H1 (cell line): ENCODE results near the gene MYCBPAP. TPM values are rescaled to one million over a fixed set of nuclear protein-coding genes. Genes with fewer than 3 reads are reported as not detected.

Experiments
- TBP ChIP-seq: IDR thresholded peaks from 2 replicates; pipeline ENCODE4 v1.6.1; 2011; ENCODE audit warnings: low read depth, low read length, improper control_type of control experiment
- TCF12 ChIP-seq: IDR thresholded peaks from 2 replicates; pipeline ENCODE4 v1.6.1; 2011; ENCODE audit warnings: low read depth, mild to moderate bottlenecking, low read length
- polyA plus RNA-seq, 7 experiments: library from polyadenylated mRNA; depleted of rRNA in 3 of 7; stranded (reverse) in 5 of 7; unstranded in 2 of 7; fragments of >200 nt in 5 of 7; fragments of 200-250 nt in 2 of 7; gene quantifications; 1 replicate in 5 of 7; 2 replicates in 1 of 7; 4 replicates in 1 of 7; pipeline versions ENCODE4 v1.2.1 to v1.2.3, GENCODE V29; 2011 to 2013; ENCODE audit warnings: missing spikeins in 2 of 7, mixed read lengths in 2 of 7
- total RNA-seq: library from RNA; stranded (reverse); fragmentation: NEBNext Ultra II Directional; extraction: Animal tissue kit (Norgen Biotek cat#: 25700); gene quantifications from 2 replicates; pipeline ENCODE4 v1.2.1, GENCODE V29; 2021
- TF ChIP-seq, protein P1 (sequence below): fragments of 300-600 bp; sonication (generic); IDR thresholded peaks from 2 replicates; pipeline ENCODE4 v1.7.1; 2012; ENCODE audit warnings: low read length, moderate library complexity, mild to moderate bottlenecking, inconsistent platforms; ENCODE audit not compliant: insufficient replicate concordance

MYCBPAP gene
- total and polyA plus RNA-seq, 2 of the 8 experiments (the other 6 are each of a cell fraction or from before 2014, with no cell fraction given) = 0.89 to 3.3 TPM

DNA sequence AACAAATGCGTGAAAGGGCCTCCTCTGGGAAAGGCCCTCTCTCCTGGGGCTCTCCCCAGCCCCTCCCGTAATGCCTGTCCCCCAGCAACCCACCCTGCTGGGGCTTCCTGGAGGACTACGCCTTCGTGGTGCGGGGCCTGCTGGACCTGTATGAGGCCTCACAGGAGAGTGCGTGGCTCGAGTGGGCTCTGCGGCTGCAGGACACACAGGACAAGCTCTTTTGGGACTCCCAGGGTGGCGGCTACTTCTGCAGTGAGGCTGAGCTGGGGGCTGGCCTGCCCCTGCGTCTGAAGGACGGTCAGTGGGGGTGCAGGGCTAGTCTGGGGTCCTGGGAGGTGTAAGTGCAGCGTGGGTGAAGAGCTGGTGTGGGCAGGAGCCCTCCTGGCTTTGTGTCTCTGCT, 43.6 kb downstream of the MYCBPAP start (continued):
- TF ChIP-seq, protein P1, sequence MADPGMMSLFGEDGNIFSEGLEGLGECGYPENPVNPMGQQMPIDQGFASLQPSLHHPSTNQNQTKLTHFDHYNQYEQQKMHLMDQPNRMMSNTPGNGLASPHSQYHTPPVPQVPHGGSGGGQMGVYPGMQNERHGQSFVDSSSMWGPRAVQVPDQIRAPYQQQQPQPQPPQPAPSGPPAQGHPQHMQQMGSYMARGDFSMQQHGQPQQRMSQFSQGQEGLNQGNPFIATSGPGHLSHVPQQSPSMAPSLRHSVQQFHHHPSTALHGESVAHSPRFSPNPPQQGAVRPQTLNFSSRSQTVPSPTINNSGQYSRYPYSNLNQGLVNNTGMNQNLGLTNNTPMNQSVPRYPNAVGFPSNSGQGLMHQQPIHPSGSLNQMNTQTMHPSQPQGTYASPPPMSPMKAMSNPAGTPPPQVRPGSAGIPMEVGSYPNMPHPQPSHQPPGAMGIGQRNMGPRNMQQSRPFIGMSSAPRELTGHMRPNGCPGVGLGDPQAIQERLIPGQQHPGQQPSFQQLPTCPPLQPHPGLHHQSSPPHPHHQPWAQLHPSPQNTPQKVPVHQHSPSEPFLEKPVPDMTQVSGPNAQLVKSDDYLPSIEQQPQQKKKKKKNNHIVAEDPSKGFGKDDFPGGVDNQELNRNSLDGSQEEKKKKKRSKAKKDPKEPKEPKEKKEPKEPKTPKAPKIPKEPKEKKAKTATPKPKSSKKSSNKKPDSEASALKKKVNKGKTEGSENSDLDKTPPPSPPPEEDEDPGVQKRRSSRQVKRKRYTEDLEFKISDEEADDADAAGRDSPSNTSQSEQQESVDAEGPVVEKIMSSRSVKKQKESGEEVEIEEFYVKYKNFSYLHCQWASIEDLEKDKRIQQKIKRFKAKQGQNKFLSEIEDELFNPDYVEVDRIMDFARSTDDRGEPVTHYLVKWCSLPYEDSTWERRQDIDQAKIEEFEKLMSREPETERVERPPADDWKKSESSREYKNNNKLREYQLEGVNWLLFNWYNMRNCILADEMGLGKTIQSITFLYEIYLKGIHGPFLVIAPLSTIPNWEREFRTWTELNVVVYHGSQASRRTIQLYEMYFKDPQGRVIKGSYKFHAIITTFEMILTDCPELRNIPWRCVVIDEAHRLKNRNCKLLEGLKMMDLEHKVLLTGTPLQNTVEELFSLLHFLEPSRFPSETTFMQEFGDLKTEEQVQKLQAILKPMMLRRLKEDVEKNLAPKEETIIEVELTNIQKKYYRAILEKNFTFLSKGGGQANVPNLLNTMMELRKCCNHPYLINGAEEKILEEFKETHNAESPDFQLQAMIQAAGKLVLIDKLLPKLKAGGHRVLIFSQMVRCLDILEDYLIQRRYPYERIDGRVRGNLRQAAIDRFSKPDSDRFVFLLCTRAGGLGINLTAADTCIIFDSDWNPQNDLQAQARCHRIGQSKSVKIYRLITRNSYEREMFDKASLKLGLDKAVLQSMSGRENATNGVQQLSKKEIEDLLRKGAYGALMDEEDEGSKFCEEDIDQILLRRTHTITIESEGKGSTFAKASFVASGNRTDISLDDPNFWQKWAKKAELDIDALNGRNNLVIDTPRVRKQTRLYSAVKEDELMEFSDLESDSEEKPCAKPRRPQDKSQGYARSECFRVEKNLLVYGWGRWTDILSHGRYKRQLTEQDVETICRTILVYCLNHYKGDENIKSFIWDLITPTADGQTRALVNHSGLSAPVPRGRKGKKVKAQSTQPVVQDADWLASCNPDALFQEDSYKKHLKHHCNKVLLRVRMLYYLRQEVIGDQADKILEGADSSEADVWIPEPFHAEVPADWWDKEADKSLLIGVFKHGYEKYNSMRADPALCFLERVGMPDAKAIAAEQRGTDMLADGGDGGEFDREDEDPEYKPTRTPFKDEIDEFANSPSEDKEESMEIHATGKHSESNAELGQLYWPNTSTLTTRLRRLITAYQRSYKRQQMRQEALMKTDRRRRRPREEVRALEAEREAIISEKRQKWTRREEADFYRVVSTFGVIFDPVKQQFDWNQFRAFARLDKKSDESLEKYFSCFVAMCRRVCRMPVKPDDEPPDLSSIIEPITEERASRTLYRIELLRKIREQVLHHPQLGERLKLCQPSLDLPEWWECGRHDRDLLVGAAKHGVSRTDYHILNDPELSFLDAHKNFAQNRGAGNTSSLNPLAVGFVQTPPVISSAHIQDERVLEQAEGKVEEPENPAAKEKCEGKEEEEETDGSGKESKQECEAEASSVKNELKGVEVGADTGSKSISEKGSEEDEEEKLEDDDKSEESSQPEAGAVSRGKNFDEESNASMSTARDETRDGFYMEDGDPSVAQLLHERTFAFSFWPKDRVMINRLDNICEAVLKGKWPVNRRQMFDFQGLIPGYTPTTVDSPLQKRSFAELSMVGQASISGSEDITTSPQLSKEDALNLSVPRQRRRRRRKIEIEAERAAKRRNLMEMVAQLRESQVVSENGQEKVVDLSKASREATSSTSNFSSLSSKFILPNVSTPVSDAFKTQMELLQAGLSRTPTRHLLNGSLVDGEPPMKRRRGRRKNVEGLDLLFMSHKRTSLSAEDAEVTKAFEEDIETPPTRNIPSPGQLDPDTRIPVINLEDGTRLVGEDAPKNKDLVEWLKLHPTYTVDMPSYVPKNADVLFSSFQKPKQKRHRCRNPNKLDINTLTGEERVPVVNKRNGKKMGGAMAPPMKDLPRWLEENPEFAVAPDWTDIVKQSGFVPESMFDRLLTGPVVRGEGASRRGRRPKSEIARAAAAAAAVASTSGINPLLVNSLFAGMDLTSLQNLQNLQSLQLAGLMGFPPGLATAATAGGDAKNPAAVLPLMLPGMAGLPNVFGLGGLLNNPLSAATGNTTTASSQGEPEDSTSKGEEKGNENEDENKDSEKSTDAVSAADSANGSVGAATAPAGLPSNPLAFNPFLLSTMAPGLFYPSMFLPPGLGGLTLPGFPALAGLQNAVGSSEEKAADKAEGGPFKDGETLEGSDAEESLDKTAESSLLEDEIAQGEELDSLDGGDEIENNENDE = no peak
- TF ChIP-seq TBP (no peak), TCF12 (no peak)
